Endodermal cell (in vitro differentiated cells): ENCODE measurements around the gene CCDC78. TPM values are rescaled to one million over a fixed set of nuclear protein-coding genes. Genes with fewer than 3 reads are reported as not detected.

Source experiments
- DNase-seq: peaks from one replicate; pipeline ENCODE4 v3.0.0-alpha.2; 2017
- H3K27ac ChIP-seq: 2 replicates; pipeline ENCODE4 v1.5.1; 2013; ENCODE audit warnings: mild to moderate bottlenecking, low read depth, low read length, moderate library complexity
- H3K27me3 ChIP-seq: 2 replicates; pipeline ENCODE4 v1.6.1; 2013; ENCODE audit warnings: mild to moderate bottlenecking, low read length, moderate library complexity; ENCODE audit not compliant: insufficient read depth, control insufficient read depth, poor library complexity, severe bottlenecking
- H3K36me3 ChIP-seq: 2 replicates; pipeline ENCODE4 v1.7.0; 2013; ENCODE audit warnings: mild to moderate bottlenecking, low read length, moderate library complexity; ENCODE audit not compliant: control insufficient read depth, insufficient read depth
- H3K4me1 ChIP-seq: one replicate; pipeline ENCODE4 v1.7.0; 2013; ENCODE audit warnings: low read length; ENCODE audit not compliant: control insufficient read depth, insufficient read depth
- H3K4me3 ChIP-seq: 2 replicates; pipeline ENCODE4 v1.5.1; 2013; ENCODE audit warnings: mild to moderate bottlenecking, low read length, moderate library complexity
- H3K9ac ChIP-seq: 2 replicates; pipeline ENCODE4 v1.6.1; 2013; ENCODE audit warnings: mild to moderate bottlenecking, low read length, moderate library complexity; ENCODE audit not compliant: poor library complexity, severe bottlenecking; ENCODE audit errors: extremely low read depth
- H3K9me3 ChIP-seq: 2 replicates; pipeline ENCODE4 v1.6.1; 2013; ENCODE audit warnings: mild to moderate bottlenecking, low read length, moderate library complexity; ENCODE audit not compliant: control insufficient read depth
- H3K27ac Mint-ChIP-seq: 2 replicates; pipeline ENCODE4 v1.8.0; 2020; ENCODE audit warnings: mixed read lengths
- H3K27me3 Mint-ChIP-seq: 2 replicates; pipeline ENCODE4 v1.8.0; 2021; ENCODE audit warnings: mild to moderate bottlenecking, mixed read lengths; ENCODE audit not compliant: insufficient read depth
- H3K36me3 Mint-ChIP-seq: 2 replicates; pipeline ENCODE4 v1.8.0; 2020; ENCODE audit warnings: low read depth, mixed read lengths
- H3K4me1 Mint-ChIP-seq: 2 replicates; pipeline ENCODE4 v1.8.0; 2020; ENCODE audit warnings: mixed read lengths
- H3K4me3 Mint-ChIP-seq: 2 replicates; pipeline ENCODE4 v1.8.0; 2020; ENCODE audit warnings: mild to moderate bottlenecking, moderate library complexity, mixed read lengths
- H3K9me3 Mint-ChIP-seq: 2 replicates; pipeline ENCODE4 v1.8.0; 2020; ENCODE audit warnings: mild to moderate bottlenecking, mixed read lengths
- CTCF ChIP-seq: fragments of 200-600 bp; sonication (generic); conservative IDR thresholded peaks from 2 replicates; pipeline ENCODE4 v1.5.0; 2021; ENCODE audit warnings: antibody characterized with exemption, mild to moderate bottlenecking
- WGBS, 2 experiments: methylation state at CpG; one replicate each; pipeline versions ENCODE4 v1.1.5 to v1.1.7; 2013; ENCODE audit warnings: missing lambda C conversion rate in 2 of 2, mixed read lengths in 1 of 2; ENCODE audit not compliant: insufficient coverage in 1 of 2, insufficient read length in 1 of 2; 5-methylcytosine and 5-hydroxymethylcytosine counted together
- total RNA-seq, 2 donors: library from RNA; stranded (reverse); fragmentation: NEBNext Ultra II Directional in 1 of 2; extraction: Animal tissue kit (Norgen Biotek cat#: 25700) in 1 of 2; gene quantifications; 2 replicates in 1 of 2; 3 replicates in 1 of 2; pipeline ENCODE4 v1.2.1, GENCODE V29; 2021

CCDC78 gene
- total RNA-seq, 2 donors from 2014 or later = 6.5 to 8.1 TPM

GRCh38 chr16:680967-681745, 45.1 kb downstream of the CCDC78 start:
- H3K9ac ChIP-seq = peak overlapping the region; percentile 76
- 64 to 76% methylated on average over 35 to 44 of the region's 44 CpGs for WGBS, 2 experiments
- peaks cover 30% of the 10 kb centered on the region for H3K36me3 ChIP-seq
- H3K9me3 ChIP-seq = no peaks in the 10 kb centered on the region
- no peaks in the 10 kb centered on the region for H3K27me3 ChIP-seq
- TF ChIP-seq CTCF = peak; percentile 21
- H3K4me1 ChIP-seq = peaks cover 18% of the 10 kb centered on the region
- H3K36me3 Mint-ChIP-seq = peaks cover 28% of the 10 kb centered on the region
- H3K27ac ChIP-seq = peak overlapping the region; percentile 17
- H3K4me3 Mint-ChIP-seq = peak overlapping the region; percentile 73
- peak overlapping the region; percentile 91 for H3K4me3 ChIP-seq
- H3K27me3 Mint-ChIP-seq = no peaks in the 10 kb centered on the region
- peaks cover 17% of the 10 kb centered on the region for H3K4me1 Mint-ChIP-seq
- H3K9me3 Mint-ChIP-seq = no peaks in the 10 kb centered on the region
- peak; percentile 73 for DNase-seq
- peak overlapping the region; percentile 48 for H3K27ac Mint-ChIP-seq

GRCh38 chr16:680625-680945, 45.7 kb downstream of the CCDC78 start:
- Mint-ChIP-seq H3K4me1 (peaks cover 17% of the 10 kb centered on the region), H3K27me3 (no peaks in the 10 kb centered on the region), H3K27ac (peak overlapping the region; percentile 48), H3K36me3 (peaks cover 22% of the 10 kb centered on the region), H3K4me3 (peak overlapping the region; percentile 73), H3K9me3 (no peaks in the 10 kb centered on the region)
- no peaks in the 10 kb centered on the region for H3K9me3 ChIP-seq
- H3K27me3 ChIP-seq = no peaks in the 10 kb centered on the region
- peak; percentile 63 for DNase-seq
- H3K27ac ChIP-seq = peak overlapping the region; percentile 17
- peak overlapping the region; percentile 76 for H3K9ac ChIP-seq
- 0% methylated on average over 12 to 38 of the region's 38 CpGs for WGBS, 2 experiments
- TF ChIP-seq CTCF = no peak
- peaks cover 27% of the 10 kb centered on the region for H3K36me3 ChIP-seq
- H3K4me3 ChIP-seq = peak overlapping the region; percentile 91
- peaks cover 18% of the 10 kb centered on the region for H3K4me1 ChIP-seq

- Histone ChIP-seq H3K27ac (peak within 1 kb of the TSS; percentile 70), H3K9me3 (no peaks in the 10 kb centered on the region), H3K27me3 (no peaks in the 10 kb centered on the region), H3K4me1 (peaks cover 18% of the 10 kb centered on the region), H3K36me3 (peaks cover 24% of the 10 kb centered on the region), H3K4me3 (peak within 1 kb of the TSS; percentile 91), H3K9ac (peak within 1 kb of the TSS; percentile 76)
- no peak for TF ChIP-seq CTCF
- no peaks in the 10 kb centered on the region for H3K27me3 Mint-ChIP-seq
- peak within 1 kb of the TSS; percentile 91 for H3K27ac Mint-ChIP-seq
- H3K36me3 Mint-ChIP-seq = peaks cover 19% of the 10 kb centered on the region
- H3K4me1 Mint-ChIP-seq = peaks cover 19% of the 10 kb centered on the region
- no peaks in the 10 kb centered on the region for H3K9me3 Mint-ChIP-seq
- DNase-seq = peak; percentile 99
- 0 to 1% methylated on average over 24 to 87 of the region's 91 CpGs for WGBS, 2 experiments
- H3K4me3 Mint-ChIP-seq = peak within 1 kb of the TSS; percentile 73
These were observed 46.2 kb downstream of the CCDC78 start, which contains the start of gene STUB1 for GRCh38 chr16:679814-680624. TSS of gene STUB1 (plus strand) at chr16:680410. CDS start at chr16:680526, 116 bp downstream.
